Fibroblast of skin of left quadriceps (primary cell): ENCODE data around the gene ELOVL1.
A peak's percentile ranks its signal among the peaks of the same experiment; 100 is the strongest.
"Not testable (repeated sequence)": the region's sequence is repeated elsewhere in the genome, so short reads cannot be mapped to it uniquely, and the experiment has no call there.

ENCODE experiments used
- DNase-seq, 2 experiments: peaks; one replicate each; pipeline ENCODE4 v3.0.0-alpha.2; 2013; ENCODE audit warnings: low read depth in 2 of 2

ELOVL1 gene

DNA sequence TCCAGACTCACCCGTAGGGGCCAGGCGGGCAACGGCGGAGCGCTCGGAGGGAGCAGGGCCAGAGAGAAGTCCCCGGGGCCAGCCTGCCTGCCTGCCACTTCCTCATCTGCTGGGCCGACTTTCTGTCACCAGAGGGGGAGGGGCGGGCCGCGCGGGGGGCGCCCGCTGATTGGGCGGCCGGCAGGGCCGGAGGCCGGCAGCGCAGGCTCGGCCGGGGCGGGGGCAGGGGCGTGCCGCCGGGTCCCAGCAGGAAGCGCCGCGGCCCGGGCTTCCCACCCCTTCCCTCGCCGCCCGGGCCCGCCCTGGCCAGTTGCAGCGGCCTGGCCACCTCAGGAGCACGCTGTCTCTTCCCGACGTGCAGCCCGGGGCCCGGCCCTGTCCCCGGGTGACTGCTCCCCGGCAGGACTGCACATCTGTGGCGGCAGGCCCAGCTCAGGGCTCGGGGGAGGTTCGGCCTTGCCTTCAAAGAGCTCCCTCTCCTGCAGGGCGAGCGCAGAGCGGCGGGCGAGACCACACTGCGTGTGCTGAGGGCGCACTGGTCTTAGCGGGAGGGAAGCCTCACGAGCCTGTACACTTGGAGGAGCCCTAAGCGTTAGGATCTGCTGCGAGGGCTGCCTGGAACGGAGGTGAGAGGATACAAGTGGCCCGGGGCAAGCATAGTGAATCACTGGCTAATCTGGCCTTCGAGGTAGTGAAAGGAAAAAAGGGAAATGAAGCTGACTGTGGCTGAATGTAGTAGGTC is at the start of gene ELOVL1:
ELOVL1 (minus strand) TSS at position 108 of the 742 bp plus-strand sequence. CDS start 2,402 bp downstream, outside the sequence.
- DNase-seq = peak; percentile 51 to 66

DNA sequence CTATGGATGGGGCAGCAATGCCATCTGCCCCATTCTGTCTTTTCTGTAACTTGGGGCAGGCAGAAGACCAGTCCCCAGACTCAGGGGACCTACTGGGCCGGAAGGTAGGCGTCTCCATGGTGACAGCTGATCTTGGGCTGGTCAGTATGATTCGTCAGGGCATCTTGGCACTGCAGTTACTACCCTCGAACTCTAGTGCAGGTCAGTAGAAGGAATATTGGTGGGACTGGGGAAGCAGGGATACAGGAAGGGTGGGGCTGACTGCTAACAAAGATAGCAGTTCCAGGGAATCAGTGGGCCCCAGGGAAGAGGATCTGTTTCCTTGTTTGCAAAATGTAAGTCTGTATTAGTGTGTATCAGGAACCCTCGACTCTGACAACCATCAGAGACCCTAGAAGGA is 48.1 kb upstream of the ELOVL1 start:
- DNase-seq = no peak

DNA sequence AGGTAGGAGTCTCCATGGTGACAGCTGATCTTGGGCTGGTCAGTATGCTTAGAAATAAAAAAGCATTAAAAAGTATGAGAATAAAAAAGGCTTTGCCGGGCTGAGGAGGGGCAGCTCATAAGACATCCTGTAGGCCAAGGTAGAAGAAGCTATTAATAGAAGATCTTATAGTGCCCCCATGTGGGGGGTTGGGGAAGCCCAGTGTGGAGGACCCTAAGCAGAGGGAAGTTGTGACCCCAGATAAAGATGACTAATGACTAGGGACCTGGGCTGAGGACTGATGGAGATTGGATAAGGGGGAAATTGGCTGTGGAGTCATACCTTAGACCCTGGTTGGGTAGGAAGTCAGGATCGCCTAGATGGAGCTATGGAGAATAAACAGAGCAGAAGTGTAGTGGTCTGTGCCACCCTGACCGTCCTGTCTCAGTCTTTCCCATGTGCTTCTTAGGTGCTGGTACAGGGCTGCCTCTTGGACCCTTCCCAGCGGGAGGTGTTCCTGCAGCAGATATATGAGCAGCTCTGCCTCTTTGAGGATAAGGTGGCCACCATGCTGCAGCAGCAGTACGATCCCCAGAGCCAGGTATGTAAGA is 46.9 kb upstream of the ELOVL1 start:
- peak in 1 of 2 experiments; percentile 14 for DNase-seq

DNA sequence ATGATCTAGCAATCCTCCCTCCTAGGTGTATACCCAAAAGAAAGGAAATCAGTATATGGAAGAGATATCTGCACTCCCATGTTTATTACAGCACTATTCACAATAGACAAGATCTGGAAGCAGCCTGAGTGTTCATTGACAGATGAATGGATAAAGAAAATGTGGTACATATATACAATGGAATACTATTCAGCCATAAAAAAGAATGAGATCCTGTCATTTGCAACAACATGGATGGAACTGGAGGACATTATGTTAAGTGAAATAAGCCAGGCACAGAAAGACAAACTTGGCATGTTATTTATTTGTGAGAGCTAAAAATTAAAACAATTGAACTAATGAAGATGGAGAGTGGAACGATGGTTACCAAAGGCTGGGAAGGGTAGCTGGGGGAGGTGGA is 45.6 kb upstream of the ELOVL1 start:
- DNase-seq = not testable (repeated sequence)

DNA sequence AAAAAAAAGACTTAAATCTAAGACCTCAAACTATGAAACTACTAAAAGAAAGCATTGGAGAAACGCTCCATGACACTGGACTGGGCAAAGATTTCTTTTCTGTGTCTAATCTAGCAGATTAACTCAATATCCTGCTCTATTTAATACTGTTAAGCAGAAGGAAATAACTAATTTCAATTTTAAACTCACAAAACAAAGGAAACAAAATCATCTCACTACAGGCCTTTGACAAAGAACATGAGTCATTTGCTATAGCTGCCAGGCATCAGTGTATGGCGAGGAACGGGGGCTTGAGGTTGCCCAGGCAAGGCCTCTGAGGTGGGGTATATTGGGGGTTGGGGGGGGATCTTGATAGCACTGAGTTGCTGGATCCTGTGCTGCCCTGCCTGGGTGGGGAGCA is 42.8 kb upstream of the ELOVL1 start:
- DNase-seq = no peak

DNA sequence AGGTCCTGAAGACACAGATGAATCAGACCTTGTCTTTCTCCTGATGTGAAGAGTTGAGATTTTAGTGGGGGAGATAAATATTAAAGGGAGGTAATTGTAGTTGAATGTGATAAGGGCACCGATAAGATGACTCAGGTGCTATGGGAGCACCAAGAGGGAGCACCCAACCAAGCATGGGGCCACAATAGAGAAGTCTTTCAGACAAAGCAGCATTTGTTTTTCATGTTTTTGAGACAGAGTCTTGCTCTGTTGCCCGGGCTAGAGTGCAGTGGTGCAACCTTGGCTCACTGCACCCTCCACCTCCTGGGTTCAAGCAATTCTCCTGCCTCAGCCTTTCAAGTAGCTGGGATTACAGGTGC is 38.0 kb upstream of the ELOVL1 start:
- DNase-seq = no peak

DNA sequence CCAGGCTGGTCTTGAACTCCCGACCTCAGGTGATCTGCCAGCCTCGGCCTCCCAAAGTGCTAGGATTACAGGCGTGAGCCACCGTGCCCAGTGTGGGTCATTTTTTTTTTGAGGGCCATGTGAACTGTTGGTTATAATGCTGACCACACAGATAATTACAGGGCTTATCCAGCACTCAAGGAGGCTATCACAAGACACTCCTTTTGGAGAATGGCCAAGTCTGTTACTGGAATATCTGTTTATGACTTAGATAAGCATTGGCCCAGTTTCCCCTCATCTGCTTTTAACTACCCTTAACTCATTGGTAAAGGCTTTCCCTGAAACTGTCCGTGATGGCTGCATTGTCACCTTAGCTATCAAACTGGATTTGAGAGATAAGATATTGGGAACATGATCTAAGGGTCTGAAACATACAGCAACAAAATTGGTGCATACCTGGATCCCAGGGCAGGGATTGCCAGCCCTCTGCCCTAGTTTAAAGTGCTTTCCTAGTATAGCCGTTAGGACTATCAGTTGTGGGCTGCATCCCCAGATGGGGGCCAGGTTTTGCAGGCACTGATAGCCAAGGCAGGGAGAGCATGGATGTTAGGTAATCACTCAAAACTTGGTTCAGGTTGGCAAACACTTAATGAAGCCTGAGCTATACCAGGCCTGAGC is 37.5 kb upstream of the ELOVL1 start:
- no peak for DNase-seq

DNA sequence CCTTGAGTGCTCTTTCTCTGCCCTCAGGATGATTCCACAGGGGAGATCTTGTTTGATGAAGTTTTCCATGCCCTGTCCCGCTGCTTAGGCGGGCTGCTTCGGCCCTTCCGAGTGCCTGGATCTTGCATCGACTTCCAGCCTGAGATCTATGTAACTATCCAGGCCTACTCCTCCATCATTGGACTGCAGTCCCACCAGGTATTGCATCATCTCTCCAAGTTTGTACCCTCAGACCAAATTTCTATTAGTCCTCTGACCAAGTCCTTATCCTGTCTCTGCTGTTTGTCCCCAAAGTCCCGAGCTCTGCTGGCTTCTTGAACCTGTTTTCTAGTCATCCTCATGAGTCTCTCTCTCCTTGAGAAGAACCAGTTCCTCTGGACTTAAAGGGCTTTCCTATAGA is 36.5 kb upstream of the ELOVL1 start:
- no peak for DNase-seq

DNA sequence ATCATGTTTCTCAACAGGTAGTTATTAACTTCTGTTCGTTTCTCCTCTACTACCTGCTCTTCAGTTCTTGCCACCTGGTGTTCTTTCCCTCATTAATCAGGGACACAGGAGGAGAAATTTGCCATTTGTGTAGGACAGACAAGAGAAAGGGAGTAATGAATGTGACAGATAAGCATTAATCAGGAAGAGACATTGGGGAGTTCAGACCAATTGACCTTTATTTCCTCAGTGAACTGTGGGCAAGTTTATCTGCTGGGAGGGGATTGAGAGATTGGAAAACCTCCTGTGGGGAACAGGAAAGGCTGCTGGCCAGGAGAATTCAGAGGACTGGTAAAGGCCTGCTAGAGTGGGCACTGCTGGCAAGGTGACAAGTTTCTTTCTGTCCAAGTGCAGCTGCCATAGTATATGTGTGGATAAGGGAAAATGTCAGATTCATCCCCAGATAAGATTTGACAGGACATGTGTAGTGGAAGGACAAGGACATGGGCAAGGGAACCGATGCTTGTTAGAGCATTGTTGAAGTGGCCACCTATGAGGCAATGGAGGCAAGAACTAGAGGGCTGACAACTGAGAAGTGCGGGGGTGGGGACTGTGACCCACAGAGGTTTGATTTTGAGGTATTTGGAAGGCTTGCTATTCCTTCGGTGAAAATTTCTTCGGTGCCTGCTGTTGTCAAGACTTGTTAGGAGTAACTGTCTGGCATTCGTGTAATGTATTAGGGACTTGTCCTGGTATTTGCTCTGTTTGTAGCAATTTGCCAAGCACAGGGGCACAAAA is 34.5 kb upstream of the ELOVL1 start:
- no peak for DNase-seq

DNA sequence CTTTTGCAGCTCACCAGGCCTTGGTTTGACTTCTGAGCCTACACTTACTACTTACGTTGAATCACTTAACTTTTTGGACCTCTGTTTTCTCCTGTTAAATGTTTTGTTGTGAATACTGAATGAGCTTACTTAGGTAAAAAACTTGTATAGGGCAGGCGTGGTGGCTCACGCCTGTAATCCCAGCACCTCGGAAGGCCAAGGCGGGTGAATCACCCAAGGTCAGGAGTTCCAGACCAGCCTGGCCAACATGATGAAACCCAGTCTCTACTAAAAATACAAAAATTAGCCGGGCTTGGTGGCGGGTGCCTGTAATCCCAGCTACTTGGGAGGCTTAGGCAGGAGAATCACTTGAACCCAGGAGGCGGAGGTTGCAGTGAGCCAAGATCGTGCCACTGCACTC is 32.6 kb upstream of the ELOVL1 start:
- not testable (repeated sequence) for DNase-seq

DNA sequence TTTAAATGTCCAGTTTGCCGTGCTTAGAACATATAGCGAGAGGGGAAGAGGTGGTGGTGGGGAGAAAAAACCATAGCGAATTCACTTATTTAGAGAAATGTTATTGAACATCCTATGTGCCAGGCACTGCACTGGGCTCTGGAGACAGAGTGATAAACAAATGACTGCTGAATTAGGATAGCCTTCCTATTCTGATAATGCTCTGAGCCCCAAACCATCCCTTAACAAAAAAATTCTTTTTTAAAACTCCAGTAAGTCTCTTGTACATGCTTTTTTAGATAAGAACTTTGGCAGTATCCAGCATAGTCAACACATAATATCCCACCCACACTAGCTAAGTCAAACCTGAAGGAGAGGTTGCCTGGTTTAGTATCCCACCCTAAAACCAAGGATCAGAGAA is 30.4 kb upstream of the ELOVL1 start:
- DNase-seq = no peak

DNA sequence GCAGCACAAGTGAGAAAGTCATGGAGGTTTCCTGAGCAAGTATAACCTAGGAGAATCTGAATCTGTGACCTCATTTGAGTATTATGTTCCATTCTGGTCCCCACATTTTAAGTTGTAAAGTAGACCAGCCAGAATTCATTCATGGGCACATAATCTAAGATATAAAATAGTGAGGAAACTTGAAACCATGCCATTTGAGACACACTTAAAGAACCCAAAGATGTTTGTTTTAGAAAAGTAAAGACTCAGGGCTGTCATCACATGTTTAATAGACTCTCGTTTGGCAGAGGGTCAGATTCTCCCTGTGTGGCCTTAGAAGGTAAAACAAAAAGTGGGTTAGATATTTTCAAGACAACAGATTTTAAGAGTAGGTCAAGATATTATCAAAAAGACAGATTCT is 28.2 kb upstream of the ELOVL1 start:
- DNase-seq = no peak

DNA sequence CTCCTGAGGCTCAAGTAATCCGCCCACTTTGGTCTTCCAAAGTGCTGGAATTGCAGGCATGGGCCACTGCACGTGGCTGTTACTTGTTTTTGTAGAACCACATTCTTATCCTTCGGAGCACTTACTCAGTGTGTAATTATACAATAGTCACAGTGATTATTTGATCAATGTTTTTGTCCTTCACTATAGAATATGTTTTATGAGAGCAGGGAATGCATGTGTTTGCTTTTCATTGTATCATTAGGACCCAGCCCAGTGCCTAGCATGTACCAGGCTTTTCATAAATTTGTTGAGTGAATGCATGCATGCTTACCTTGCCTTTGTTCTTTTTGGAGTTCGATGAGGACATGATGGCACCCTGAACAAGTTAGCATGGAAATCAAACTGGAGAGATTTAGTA is 27.7 kb upstream of the ELOVL1 start:
- DNase-seq = no peak

DNA sequence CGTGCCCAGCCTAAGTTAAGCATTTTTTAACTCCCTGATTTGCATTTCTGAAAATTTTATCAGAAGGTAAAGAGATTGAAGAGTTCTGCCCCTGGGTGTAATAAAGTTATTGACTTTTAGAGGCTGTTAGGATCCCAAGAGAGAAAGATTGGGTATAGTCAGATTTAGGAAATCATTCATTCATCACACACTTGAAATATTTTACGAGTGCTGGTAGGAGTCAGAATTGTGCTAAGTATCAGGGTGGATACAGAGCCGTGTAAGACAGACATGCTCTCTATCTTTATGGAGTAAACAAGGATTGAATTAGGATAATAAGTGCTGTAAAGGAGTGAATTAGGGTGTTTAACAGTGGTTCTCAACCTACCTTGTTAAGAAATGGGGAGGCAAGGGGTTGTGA is 24.9 kb upstream of the ELOVL1 start:
- DNase-seq = no peak

DNA sequence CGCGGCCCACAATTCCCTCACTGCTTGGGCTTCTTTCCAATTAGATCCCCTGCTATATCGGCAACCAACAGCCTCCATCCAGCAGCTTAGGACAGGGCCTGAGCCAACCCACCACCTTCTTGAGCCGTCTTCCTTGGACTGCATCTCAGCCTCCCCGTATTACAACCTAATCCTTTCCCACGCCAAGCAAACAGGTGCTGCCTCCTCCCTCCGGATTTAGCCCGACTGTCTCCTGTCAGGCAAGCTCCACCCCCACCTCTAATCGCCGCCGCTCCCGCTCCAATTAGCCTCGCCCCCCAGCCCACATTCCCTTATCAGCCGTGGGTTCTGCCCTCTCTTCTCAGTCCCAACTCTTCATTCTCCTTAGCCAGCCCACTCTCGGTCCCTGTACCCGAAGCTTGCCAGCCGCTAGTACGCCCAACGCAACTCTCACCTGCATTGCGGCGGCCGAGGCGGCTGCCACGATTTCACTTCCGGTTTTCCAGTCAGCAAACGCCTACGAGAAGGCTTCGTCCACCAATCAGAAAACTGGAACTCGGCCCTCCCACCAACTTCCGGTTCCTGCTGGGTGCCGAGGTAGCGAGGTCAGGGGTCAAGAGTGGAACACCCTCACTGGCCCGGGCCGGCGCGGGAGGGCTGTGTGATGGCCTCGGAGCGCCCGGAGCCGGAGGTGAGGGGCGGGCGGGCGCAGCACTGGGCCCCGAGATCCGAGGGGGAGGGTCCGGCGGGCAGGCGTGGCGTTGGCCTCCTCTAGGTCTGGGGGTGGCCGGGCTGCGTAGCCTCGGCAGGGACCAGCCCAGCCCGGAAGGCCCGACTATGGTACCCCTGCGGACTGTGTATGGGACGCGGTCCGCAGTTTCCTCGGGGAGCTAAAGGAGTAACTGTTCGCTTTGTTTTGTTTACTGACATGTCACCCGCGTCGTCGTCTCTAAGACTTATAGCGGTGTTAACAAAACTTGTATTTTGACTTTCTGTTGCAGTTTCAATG is 21.8 kb upstream of the ELOVL1 start, which contains the start of the genes MED8 and SZT2:
MED8 (minus strand) TSS at position 475 of the 988 bp plus-strand sequence; CDS start at position 439, 36 bp downstream.
SZT2 (plus strand) TSS at position 574 of the 988 bp plus-strand sequence; CDS start at position 644, 70 bp downstream.
- DNase-seq = peak; percentile 87 to 88

DNA sequence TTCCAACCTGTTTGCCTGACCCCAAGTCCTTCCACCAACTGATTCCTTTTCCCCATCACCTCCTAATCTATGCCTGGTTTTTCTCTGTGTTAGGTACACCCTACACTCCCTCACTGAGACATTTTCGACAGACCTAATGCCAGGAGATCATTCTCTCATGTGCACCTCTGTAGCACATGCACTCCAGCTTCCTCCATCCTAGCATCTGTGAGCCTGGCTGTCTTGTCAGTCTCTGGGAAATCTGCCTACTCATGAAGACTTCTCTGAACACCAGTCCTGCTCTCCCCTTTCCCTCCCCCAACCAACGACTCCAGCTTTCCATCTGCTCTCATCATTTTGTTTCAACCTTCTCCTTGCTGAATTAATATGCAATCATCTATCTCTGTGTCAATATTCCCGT is 20.8 kb upstream of the ELOVL1 start:
- no peak for DNase-seq

DNA sequence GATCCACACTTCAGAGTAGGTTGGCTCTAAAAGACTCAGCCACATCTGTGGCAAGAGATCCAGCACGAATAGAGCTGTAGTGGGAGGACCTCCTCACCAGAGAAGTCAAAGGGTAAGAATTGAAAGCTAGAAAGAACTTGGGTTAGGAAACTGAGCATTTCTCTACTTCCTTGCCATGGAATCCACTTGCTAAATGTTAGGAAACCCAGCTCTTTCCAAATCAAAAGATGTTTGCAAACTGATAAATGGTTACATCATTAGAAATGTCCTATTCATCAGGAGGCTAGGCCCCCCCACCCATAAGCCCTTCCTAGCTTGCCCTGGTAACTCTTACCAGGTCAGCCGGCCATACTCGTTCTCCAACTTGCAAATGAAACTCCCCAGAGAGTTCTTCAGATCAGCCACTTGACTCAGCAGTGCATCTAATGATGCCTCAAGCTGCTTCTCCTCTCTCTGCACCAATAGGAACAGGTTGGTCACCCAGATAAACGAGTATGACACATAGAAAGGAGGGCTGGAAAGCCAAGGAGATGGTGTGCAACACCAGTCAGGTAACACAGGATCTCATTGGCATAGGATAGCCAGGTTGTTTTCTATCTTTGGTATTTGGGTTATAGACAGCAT is 20.3 kb upstream of the ELOVL1 start:
- no peak for DNase-seq

DNA sequence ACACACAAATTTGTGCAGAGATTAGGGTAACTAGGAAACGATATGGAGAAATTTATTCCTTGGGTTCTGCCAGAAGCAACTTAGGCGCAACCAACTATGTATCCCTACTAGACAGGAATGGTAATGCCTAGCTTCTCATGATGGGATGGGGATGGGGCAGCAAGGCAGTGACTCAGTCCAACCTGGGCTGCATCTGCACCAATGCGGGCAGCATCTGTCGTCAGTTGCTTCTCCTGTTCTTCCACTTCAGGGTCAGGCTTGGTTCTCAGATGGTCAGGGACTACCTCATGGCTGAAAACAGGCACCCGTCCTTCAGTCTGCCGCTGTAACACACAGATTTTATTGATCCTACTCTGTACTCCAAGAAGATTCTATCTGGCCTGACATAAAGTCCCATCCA is 18.9 kb upstream of the ELOVL1 start:
- DNase-seq = no peak

DNA sequence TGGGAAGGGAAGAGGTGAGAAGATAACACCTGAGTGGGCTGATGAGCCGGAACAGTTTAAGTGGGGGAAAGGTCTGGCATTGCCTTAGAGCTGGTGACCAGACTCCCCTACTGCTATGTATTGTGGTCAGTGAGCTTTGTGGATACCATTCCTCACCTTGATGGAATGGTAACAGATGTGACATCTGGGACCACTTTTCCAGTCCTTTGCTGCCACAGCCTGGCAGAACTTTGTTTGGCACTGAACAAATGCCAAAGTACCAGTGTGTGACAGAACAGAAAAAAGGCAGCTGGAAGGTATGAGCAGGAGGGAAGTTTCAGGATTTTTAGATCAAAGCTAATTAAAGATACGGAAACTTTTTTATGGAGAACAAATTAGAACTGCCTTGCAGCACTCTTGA is 15.6 kb upstream of the ELOVL1 start:
- no peak for DNase-seq

DNA sequence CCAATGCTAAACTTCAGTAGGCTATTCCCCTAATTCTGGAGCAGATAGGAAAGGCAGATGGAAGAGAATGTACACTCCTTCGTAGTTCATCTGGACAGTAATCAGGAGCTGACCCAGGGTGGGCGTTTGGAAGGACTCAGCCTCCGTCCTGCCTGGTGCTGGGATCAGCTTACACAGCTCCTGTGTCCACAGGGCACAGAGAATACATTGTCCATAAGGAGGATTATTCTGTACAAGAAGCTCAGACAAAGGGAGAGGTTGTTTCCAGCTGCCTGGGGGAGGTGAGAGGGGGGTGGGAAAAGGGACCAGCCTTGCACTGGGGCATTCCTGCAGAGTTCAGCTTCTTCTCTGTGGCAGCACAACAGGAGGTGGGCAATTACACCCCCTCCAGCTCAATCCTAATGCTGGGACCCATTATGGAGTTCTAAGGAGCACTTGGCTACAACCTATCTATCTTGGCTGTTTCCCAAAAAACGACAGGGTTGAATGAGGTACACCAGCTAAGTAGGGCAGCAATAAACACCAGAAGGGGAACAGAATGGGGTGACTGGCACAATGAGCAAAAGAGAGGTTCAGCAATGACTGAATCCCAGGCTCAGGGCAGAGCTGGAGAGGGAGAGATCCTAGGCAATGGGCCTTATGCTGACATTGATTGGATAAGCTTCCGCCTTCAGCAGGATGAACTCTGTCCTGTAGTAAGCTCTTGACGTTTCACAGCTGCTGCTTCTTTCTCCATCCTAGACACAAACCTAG is 14.4 kb upstream of the ELOVL1 start:
- DNase-seq = no peak
